SK-N-SH treated with all-trans-retinoic acid at 6 μM for 48 hours (cell line): ENCODE results near the gene COX17.

ENCODE experiments used
- ATAC-seq: fragments of 200-7000 bp; cut with Tn5 transposase; 3 replicates; pipeline ENCODE4 v1.9.1; 2020; ENCODE audit warnings: mild to moderate bottlenecking, moderate library complexity
- ARNTL ChIP-seq: fragments of 450-650 bp; formaldehyde crosslinking; IDR thresholded peaks from 2 replicates; pipeline ENCODE4 v1.5.0; 2020; ENCODE audit warnings: low read depth, mild to moderate bottlenecking, moderate library complexity, borderline replicate concordance
- BACH2 ChIP-seq: fragments of 250-450 bp; sonication (Bioruptor Pico); IDR thresholded peaks from 2 replicates; pipeline ENCODE4 v1.9.0; 2021; ENCODE audit warnings: mild to moderate bottlenecking, borderline replicate concordance
- CSDC2 ChIP-seq: fragments of 250-450 bp; sonication (Bioruptor Pico); IDR thresholded peaks from 2 replicates; pipeline ENCODE4 v1.5.0; 2020; ENCODE audit warnings: mild to moderate bottlenecking, moderate library complexity
- GLIS3 ChIP-seq: fragments of 250-450 bp; sonication (Bioruptor Pico); IDR thresholded peaks from 2 replicates; pipeline ENCODE4 v1.5.0; 2020; ENCODE audit warnings: mild to moderate bottlenecking, moderate library complexity
- ISL1 ChIP-seq: fragments of 250-450 bp; sonication (Bioruptor Pico); IDR thresholded peaks from 2 replicates; pipeline ENCODE4 v2.1.2; 2022; ENCODE audit warnings: mild to moderate bottlenecking, moderate library complexity
- PATZ1 ChIP-seq: fragments of 250-450 bp; sonication (Bioruptor Pico); IDR thresholded peaks from 2 replicates; pipeline ENCODE4 v1.8.0; 2020; ENCODE audit warnings: mild to moderate bottlenecking, moderate library complexity, borderline replicate concordance
- POU6F1 ChIP-seq: fragments of 250-450 bp; sonication (Bioruptor Pico); IDR thresholded peaks from 2 replicates; pipeline ENCODE4 v1.8.0; 2021; ENCODE audit warnings: low read depth, mild to moderate bottlenecking, moderate library complexity, borderline replicate concordance
- PPARA ChIP-seq: fragments of 250-450 bp; sonication (Bioruptor Pico); IDR thresholded peaks from 2 replicates; pipeline ENCODE4 v1.5.0; 2020; ENCODE audit warnings: mild to moderate bottlenecking, borderline replicate concordance
- RARB ChIP-seq: fragments of 250-450 bp; sonication (Bioruptor Pico); IDR thresholded peaks from 2 replicates; pipeline ENCODE4 v1.8.0; 2021; ENCODE audit warnings: mild to moderate bottlenecking, moderate library complexity
- SNAI2 ChIP-seq: fragments of 250-450 bp; sonication (Bioruptor Pico); IDR thresholded peaks from 2 replicates; pipeline ENCODE4 v1.5.0; 2020; ENCODE audit warnings: mild to moderate bottlenecking, moderate library complexity
- TCF4 ChIP-seq: fragments of 250-450 bp; sonication (Bioruptor Pico); IDR thresholded peaks from 2 replicates; pipeline ENCODE4 v1.8.0; 2021; ENCODE audit warnings: mild to moderate bottlenecking, moderate library complexity, borderline replicate concordance
- ZC3H10 ChIP-seq: fragments of 250-450 bp; sonication (Bioruptor Pico); IDR thresholded peaks from 2 replicates; pipeline ENCODE4 v1.5.1; 2021; ENCODE audit warnings: mild to moderate bottlenecking, moderate library complexity
- ZFP30 ChIP-seq: fragments of 450-650 bp; formaldehyde crosslinking; IDR thresholded peaks from 2 replicates; pipeline ENCODE4 v1.5.0; 2022; ENCODE audit warnings: mild to moderate bottlenecking, moderate library complexity
- ZNF565 ChIP-seq: fragments of 450-650 bp; formaldehyde crosslinking; conservative IDR thresholded peaks from 2 replicates; pipeline ENCODE4 v1.5.0; 2020; ENCODE audit warnings: low read depth, mild to moderate bottlenecking, moderate library complexity
- ZNF70 ChIP-seq: fragments of 450-650 bp; formaldehyde crosslinking; IDR thresholded peaks from 2 replicates; pipeline ENCODE4 v1.5.0; 2020; ENCODE audit warnings: mild to moderate bottlenecking, moderate library complexity
- ZNF8 ChIP-seq: fragments of 450-650 bp; formaldehyde crosslinking; IDR thresholded peaks from 2 replicates; pipeline ENCODE4 v1.5.0; 2020; ENCODE audit warnings: mild to moderate bottlenecking, moderate library complexity
- TF ChIP-seq, protein P1 (sequence below): fragments of 250-450 bp; sonication (Bioruptor Pico); IDR thresholded peaks from 2 replicates; pipeline ENCODE4 v1.5.0; 2020; ENCODE audit warnings: mild to moderate bottlenecking, moderate library complexity
- TF ChIP-seq, protein P2 (sequence below): fragments of 250-450 bp; sonication (Bioruptor Pico); IDR thresholded peaks from 2 replicates; pipeline ENCODE4 v1.5.1; 2020; ENCODE audit warnings: low read depth, mild to moderate bottlenecking, moderate library complexity

COX17 gene

GRCh38 chr3:119652306-119653033, 24.7 kb downstream of the COX17 start:
- TF ChIP-seq GLIS3 (CRISPR knock-in tag) (no peak), POU6F1 (CRISPR knock-in tag) (no peak), PATZ1 (CRISPR knock-in tag) (no peak)
- no peak; the same call in 1 of the 3 replicates for ATAC-seq

DNA sequence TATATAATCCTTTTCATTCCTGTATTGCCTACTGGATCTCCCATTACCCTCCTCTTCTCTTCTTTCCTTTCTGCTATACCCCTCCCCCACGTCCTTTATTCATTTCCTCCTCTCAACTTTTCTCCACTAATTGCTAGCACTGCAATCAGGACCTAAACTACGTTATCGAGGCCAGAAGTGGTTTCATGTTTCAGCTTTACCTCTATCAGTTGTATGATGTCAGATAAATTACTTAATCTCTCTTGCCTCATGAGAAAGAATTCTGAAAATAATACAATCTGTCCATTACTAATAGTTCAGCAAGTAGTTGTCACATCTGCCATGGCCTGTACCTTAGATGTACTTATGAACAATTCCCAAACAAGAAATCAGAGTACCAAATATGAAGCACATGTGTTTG, 27.4 kb downstream of the COX17 start:
- TF ChIP-seq GLIS3 (CRISPR knock-in tag) (no peak), BACH2 (CRISPR knock-in tag) (no peak), ISL1 (CRISPR knock-in tag) (peak; percentile 14; the same call in 1 of the 2 replicates)
- TF ChIP-seq, protein P1, sequence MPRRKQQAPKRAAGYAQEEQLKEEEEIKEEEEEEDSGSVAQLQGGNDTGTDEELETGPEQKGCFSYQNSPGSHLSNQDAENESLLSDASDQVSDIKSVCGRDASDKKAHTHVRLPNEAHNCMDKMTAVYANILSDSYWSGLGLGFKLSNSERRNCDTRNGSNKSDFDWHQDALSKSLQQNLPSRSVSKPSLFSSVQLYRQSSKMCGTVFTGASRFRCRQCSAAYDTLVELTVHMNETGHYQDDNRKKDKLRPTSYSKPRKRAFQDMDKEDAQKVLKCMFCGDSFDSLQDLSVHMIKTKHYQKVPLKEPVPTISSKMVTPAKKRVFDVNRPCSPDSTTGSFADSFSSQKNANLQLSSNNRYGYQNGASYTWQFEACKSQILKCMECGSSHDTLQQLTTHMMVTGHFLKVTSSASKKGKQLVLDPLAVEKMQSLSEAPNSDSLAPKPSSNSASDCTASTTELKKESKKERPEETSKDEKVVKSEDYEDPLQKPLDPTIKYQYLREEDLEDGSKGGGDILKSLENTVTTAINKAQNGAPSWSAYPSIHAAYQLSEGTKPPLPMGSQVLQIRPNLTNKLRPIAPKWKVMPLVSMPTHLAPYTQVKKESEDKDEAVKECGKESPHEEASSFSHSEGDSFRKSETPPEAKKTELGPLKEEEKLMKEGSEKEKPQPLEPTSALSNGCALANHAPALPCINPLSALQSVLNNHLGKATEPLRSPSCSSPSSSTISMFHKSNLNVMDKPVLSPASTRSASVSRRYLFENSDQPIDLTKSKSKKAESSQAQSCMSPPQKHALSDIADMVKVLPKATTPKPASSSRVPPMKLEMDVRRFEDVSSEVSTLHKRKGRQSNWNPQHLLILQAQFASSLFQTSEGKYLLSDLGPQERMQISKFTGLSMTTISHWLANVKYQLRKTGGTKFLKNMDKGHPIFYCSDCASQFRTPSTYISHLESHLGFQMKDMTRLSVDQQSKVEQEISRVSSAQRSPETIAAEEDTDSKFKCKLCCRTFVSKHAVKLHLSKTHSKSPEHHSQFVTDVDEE, result 0 out of 2 replicates have a peak, but pooled peaks have one; percentile 31
- ATAC-seq, result no peak

DNA sequence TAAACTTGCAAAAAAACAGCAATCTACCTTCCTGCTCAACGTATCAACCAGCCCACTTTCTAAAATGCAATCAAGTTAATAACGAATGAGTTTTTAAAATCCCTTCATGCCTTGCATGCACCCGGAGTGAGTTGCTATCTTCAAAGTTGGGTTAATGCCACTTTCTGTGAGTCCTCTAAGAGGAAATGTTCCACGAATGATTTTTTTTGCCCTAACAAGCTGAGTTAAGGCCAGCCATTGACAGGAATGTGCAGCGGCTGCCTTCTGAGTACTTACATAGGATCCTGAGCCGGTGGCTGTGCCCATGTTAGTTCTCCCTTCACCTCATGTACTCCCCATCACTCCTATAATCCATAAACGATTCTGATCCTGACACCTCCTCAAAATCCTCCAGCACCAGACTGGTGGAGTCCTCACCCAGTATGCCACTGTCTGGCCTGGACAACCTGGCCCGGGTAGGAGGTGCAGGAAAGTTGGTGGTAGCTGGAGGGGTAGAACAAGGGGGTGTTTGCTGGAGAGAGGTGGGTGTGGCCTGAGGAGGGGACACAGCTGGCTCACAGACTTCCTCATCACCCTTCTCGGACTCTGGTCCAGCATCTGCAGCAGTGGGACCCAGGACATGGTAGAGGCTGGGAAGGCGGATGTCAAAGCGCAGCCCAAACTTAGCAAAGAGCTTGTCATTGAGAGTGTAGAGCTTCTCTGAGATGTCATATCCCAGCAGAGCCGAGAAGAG, 29.2 kb downstream of the COX17 start:
- TF ChIP-seq ZNF565 (no peak), GLIS3 (CRISPR knock-in tag) (no peak), CSDC2 (no peak), PPARA (CRISPR knock-in tag) (no peak), TCF4 (no peak), POU6F1 (CRISPR knock-in tag) (no peak), RARB (CRISPR knock-in tag) (no peak), PATZ1 (CRISPR knock-in tag) (no peak), ZC3H10 (CRISPR knock-in tag) (no peak), SNAI2 (CRISPR knock-in tag) (no peak), ZNF8 (CRISPR knock-in tag) (no peak), ZNF70 (no peak), BACH2 (CRISPR knock-in tag) (no peak), ISL1 (CRISPR knock-in tag) (no peak), ZFP30 (CRISPR knock-in tag) (no peak), ARNTL (CRISPR knock-in tag) (no peak)
- TF ChIP-seq, protein P1, result no peak
- TF ChIP-seq, protein P2, sequence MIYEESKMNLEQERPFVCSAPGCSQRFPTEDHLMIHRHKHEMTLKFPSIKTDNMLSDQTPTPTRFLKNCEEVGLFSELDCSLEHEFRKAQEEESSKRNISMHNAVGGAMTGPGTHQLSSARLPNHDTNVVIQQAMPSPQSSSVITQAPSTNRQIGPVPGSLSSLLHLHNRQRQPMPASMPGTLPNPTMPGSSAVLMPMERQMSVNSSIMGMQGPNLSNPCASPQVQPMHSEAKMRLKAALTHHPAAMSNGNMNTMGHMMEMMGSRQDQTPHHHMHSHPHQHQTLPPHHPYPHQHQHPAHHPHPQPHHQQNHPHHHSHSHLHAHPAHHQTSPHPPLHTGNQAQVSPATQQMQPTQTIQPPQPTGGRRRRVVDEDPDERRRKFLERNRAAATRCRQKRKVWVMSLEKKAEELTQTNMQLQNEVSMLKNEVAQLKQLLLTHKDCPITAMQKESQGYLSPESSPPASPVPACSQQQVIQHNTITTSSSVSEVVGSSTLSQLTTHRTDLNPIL (CRISPR knock-in tag), result no peak
- TF ChIP-seq, all 23 proteins: peak for 0

More for the DNA sequence above, 29.2 kb downstream of the COX17 start:
- no peak for ATAC-seq
